T47D (cell line): ENCODE results near the gene VLDLR.

ENCODE experiments used
- DNase-seq, 2 experiments: peaks; one replicate each; pipeline versions ENCODE4 v3.0.0 to v3.0.0-alpha.2; 2011 to 2012; ENCODE audit warnings: low read depth in 1 of 2, low spot score in 1 of 2
- JUND ChIP-seq: IDR thresholded peaks from 2 replicates; pipeline ENCODE4 v1.6.1; 2012; ENCODE audit warnings: low read depth
- in situ Hi-C: cut with HindIII; loops from 2 replicates; pipeline ENCODE4 v1.10.0; 2016; ENCODE audit warnings: low sequenced_read_pairs, low pct_unique_long_range_greater_than_20kb

The VLDLR gene

GRCh38 chr9:2625427-2625826 lies 3.8 kb downstream of the VLDLR start:
- in situ Hi-C loops = no loop called here
- no peak for TF ChIP-seq JUND
- DNase-seq = no peak

GRCh38 chr9:2628919-2629318 lies 7.3 kb downstream of the VLDLR start:
- in situ Hi-C loops = no loop called here
- TF ChIP-seq JUND = no peak
- no peak for DNase-seq

DNA sequence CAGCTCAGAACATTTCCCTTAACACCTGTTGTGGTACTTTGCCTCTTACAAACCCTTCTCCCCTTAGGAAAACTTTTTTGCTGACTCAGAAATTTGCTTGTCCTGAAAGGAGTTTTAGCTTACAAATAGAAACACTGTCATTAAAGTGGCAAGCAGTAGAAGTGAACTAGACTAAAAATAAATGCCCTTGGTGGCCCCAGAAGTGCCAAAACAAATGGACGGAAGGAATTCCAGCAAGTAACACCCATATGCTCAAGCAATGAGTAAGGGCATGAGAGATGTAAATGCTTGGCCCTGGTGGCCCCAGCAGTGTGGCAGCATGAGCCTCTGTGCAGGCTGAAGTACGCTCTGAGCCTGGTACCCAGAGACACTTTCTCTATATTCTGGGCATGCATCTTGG lies 8.6 kb downstream of the VLDLR start:
- no peak for DNase-seq
- in situ Hi-C loops = no loop called here
- TF ChIP-seq JUND = no peak

DNA sequence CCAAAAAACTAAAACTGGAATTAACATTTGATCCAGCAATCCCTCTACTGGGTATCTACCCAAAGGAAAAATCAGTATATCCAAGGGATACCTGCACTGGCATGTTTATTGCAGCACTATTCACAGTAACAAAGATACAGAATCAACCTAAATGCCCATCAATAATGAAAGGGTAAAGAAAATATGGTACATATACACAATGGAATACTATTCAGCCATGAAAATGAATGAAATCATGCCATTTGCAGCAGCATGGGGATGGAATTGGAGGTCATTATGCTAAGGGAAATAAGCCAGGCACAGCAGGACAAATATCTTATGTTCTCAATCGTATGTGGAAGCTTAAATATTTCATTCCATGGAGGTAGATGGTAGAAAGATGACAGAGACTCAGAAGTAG lies 9.7 kb downstream of the VLDLR start:
- in situ Hi-C loops = no loop called here
- no peak for TF ChIP-seq JUND
- DNase-seq = no peak

GRCh38 chr9:2634153-2634552 lies 12.6 kb downstream of the VLDLR start:
- DNase-seq = no peak
- TF ChIP-seq JUND = no peak
- in situ Hi-C loops = no loop called here

- no peak for TF ChIP-seq JUND
- in situ Hi-C loops = no loop called here
- no peak for DNase-seq
These were observed 13.2 kb downstream of the VLDLR start for GRCh38 chr9:2634818-2635217.

GRCh38 chr9:2635922-2636321 lies 14.3 kb downstream of the VLDLR start:
- DNase-seq = no peak
- no peak for TF ChIP-seq JUND
- in situ Hi-C loops = no loop called here

- no peak for DNase-seq
- TF ChIP-seq JUND = no peak
- in situ Hi-C loops = no loop called here
These were observed 15.8 kb downstream of the VLDLR start for GRCh38 chr9:2637390-2637789.

DNA sequence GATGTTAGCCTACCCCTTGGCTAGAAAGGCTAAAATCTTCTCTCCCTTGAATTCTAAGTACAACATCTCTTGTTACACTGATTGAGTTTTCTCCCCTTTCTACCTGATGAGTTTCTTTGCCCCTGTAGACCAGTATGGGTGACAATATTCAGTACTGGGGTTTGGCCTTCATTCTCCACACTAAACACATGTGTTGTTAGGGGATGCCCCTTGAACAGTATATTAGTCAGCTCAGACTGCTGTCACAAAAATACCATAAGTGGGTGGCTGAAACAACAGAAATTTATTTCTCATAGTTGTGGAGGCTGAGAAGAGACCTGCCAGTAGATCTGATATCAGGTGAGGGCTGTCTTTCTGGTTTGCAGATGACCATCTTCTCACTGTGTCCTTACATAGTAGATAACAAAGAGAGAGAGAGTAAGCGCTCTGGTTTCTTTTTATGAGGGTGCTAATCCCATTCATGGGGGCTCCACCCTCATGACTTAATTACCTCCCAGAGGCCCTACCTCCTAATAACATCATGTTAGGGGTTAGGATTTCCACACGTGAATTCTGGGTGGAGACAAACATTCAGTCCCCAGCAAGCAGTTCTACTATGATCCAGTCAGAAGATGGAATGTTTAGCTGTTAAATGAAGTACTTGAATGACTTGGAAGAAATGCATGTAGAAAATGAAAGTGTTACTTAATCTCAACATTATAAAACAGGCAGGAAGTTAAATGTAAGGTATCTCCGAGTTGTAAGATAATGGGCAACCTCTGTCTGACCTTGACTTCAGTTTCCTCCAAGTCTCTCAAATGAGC lies 17.5 kb downstream of the VLDLR start:
- no peak for TF ChIP-seq JUND
- in situ Hi-C loops = no loop called here
- DNase-seq = no peak

DNA sequence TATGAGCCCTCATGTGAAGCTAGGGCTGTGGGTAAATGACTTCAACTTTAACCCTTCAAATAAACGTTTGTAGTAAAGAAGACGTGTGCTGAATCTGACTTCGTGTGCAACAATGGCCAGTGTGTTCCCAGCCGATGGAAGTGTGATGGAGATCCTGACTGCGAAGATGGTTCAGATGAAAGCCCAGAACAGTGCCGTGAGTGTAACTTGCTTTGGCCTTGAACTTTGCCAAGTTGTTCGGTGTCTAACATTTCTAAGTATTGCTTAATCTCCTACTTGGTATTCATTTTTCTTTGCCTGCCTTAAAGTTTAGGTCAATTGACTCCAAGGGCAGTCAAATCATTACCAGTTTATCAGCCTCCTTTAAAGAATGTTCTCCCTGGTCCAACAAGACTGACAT lies 18.2 kb downstream of the VLDLR start:
- DNase-seq = no peak
- in situ Hi-C loops = no loop called here
- TF ChIP-seq JUND = no peak

GRCh38 chr9:2640570-2640969 lies 19.0 kb downstream of the VLDLR start:
- in situ Hi-C loops = no loop called here

DNA sequence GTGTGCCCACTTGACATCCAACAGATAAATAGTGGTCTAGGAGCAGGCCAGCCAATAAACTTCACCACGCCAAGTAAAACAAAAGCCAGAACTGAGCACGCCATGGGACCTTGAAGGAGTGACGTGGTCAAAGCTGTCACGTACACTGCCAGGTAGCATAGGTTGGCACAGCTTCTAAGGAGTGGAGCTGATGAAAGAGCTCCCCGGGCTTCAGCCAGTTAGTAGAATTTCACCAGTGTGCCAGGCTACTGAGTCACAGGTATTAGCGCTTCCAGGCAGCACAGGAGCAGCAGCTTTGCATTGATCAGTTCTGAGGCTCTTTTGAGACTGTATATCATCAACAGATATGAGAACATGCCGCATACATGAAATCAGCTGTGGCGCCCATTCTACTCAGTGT lies 19.4 kb downstream of the VLDLR start:
- in situ Hi-C loops = no loop called here
- DNase-seq = no peak
- TF ChIP-seq JUND = no peak

More at GRCh38 chr9:2640570-2640969, 19.0 kb downstream of the VLDLR start:
- TF ChIP-seq JUND = no peak
- no peak for DNase-seq

DNA sequence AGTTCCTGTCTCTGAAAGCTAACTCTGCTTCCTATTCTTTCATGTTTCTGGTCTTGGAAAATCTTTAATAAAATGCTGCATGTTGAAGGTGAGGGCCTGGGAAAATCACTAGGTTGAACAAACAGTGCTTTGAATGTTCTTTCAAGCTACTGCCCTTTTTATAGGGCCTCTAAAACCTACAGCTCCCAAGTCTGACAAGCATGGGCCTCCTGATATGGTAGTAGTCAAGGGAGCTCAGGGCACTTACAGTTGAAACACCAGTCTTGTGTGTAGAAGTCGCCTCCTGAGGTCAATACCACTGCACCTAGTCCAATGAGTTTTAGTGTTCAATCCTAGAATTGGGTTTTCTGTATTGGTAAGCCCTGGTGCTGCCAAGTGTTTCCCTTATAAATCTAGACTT lies 20.5 kb downstream of the VLDLR start:
- DNase-seq = no peak
- TF ChIP-seq JUND = no peak
- in situ Hi-C loops = no loop called here

- no peak for TF ChIP-seq JUND
- DNase-seq = no peak
- in situ Hi-C loops = no loop called here
These were observed 24.0 kb downstream of the VLDLR start for GRCh38 chr9:2645569-2645968.
